ENCODE data around the gene MGAM2.

- TF ChIP-seq CHD1 (IDR thresholded peaks at IDR 0.05; ENCODE audit: low read depth, low read length) (no peak), CTCF (IDR thresholded peaks at IDR 0.05; ENCODE audit: control extremely low read depth in 1 of 3, insufficient read depth in 1 of 3, low read depth in 1 of 3, low read length in 3 of 3) (no peak), SP1 (IDR thresholded peaks at IDR 0.05; ENCODE audit: low read depth, low read length) (no peak), MAX (IDR thresholded peaks at IDR 0.05) (no peak)
- TF ChIP-seq, protein P1, sequence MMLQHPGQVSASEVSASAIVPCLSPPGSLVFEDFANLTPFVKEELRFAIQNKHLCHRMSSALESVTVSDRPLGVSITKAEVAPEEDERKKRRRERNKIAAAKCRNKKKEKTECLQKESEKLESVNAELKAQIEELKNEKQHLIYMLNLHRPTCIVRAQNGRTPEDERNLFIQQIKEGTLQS (IDR thresholded peaks at IDR 0.05; ENCODE audit: insufficient read depth, low read depth, low read length): no peak
These were observed 880 bp upstream of the MGAM2 start for GRCh38 chr7:142110638-142111037.

Measured in H1 (cell line).